ENCODE results near the gene ZNF512B. TPM values are rescaled to one million over a fixed set of nuclear protein-coding genes. Genes with fewer than 3 reads are reported as not detected.

ZNF512B gene
- total RNA-seq, 2 donors from 2014 or later = 23.7 to 26.8 TPM

DNA sequence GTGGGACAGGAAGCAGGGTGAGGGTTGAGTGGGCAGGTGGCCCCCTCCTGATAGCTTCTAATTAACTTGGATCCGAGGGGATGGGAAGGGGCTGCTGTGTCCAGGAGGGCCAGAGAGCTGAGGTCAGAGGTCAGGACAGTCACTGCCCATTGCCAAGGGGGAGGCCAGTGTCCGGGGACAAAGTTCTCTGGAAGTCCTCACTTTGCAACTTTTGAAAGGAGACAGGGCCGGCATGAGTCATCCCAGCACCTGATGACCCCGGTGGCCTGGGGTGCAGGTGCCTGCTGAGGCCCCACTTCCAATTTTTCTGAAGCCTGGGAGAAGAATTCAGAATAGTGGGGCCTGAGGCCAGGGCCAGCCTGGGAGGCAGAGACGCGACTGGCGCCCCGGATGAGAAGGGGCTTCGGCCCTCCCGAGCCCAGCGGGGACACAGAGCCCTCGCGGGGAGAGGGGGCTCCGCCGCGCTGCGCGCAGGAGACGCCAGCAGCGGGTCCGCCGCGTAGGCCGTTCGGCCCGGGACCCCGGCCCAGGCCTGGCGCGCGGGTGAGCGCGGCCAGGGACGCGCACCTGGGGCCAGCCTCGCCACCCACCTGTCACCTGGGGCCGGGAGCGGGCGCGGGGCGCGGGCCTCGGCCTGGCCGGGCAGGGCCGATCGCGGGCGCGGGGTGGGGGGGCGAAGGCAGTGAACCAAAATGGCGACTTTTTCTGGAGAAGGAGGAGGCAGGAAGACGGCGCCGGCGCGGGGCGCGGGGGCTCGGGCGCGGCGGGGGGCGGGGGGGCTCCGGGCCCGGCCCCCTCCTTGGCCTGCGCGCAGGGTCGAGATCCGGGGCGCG, 586 bp downstream of the ZNF512B start:
- H3K27ac Mint-ChIP-seq = peak overlapping the region; percentile 70
- peaks cover 29% of the 10 kb centered on the region for H3K36me3 ChIP-seq (ENCODE audit: control insufficient read depth, insufficient read depth, low read length)
- H3K4me1 ChIP-seq (ENCODE audit: control insufficient read depth, insufficient read depth, low read length) = peaks cover 4% of the 10 kb centered on the region
- peaks cover 28% of the 10 kb centered on the region for H3K36me3 Mint-ChIP-seq (ENCODE audit: low read depth)
- H3K4me1 Mint-ChIP-seq = peaks cover 3% of the 10 kb centered on the region
- TF ChIP-seq, protein P1, sequence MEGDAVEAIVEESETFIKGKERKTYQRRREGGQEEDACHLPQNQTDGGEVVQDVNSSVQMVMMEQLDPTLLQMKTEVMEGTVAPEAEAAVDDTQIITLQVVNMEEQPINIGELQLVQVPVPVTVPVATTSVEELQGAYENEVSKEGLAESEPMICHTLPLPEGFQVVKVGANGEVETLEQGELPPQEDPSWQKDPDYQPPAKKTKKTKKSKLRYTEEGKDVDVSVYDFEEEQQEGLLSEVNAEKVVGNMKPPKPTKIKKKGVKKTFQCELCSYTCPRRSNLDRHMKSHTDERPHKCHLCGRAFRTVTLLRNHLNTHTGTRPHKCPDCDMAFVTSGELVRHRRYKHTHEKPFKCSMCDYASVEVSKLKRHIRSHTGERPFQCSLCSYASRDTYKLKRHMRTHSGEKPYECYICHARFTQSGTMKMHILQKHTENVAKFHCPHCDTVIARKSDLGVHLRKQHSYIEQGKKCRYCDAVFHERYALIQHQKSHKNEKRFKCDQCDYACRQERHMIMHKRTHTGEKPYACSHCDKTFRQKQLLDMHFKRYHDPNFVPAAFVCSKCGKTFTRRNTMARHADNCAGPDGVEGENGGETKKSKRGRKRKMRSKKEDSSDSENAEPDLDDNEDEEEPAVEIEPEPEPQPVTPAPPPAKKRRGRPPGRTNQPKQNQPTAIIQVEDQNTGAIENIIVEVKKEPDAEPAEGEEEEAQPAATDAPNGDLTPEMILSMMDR (conservative IDR thresholded peaks at IDR 0.05) = no peak
- peak overlapping the region; percentile 70 for H3K4me3 Mint-ChIP-seq
- H3K9me3 ChIP-seq (ENCODE audit: control insufficient read depth, low read length) = peaks cover 29% of the 10 kb centered on the region
- no peak overlapping the region for H3K27ac ChIP-seq (ENCODE audit: low read depth, low read length)
- H3K27me3 ChIP-seq (ENCODE audit: control insufficient read depth, insufficient read depth, low read length, poor library complexity, severe bottlenecking) = peaks cover 10% of the 10 kb centered on the region
- DNase-seq = peak; percentile 73
- peak overlapping the region; percentile 57 for H3K9ac ChIP-seq (ENCODE audit: extremely low read depth, low read length, poor library complexity, severe bottlenecking)
- H3K9me3 Mint-ChIP-seq = peaks cover 18% of the 10 kb centered on the region
- H3K27me3 Mint-ChIP-seq (ENCODE audit: insufficient read depth) = peaks cover 21% of the 10 kb centered on the region
- peak overlapping the region; percentile 86 for H3K4me3 ChIP-seq (ENCODE audit: low read length)
- 5 to 15% methylated on average over 9 to 54 of the region's 70 CpGs for WGBS, 2 experiments (ENCODE audit: insufficient coverage in 1 of 2, insufficient read length in 1 of 2)

DNA sequence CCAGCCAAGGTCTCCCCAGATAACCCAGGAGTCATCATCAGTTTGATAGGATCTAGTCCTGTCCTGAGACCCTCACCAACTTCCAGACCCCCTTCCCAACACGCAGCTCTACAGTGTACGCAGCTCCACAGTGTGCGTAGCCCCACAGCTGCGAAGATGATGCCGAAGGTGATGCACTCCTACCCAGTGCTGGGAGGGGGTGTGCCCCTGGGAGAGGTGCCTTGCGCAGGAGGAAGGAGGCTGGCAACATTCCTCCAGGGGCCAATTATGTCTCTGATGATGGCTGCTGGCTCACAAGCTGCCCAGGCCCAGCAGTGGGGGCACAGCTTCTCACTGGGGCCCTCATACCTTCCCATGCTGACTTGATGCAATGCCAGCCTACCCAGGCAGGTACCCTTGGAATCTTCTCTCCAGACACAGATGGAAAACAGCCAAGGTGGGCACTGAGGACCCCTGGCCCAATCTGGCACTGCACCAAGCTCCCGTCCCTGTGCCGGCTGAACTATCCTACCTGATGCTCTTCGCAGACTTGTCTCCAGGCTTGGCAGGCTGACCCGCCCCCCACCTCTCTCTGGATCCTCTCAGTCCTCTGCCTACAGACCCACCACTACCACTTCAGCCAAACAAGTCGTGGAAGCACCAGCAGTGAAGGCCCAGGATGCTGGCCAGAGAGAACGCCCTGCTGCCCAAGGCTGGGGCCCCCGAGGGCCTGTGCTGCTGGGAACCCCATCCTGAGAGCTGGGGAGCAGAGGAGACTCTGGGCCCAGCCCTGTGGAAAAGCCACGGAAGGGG, 1.4 kb downstream of the ZNF512B start:
- peaks cover 20% of the 10 kb centered on the region for H3K9me3 Mint-ChIP-seq
- peaks cover 21% of the 10 kb centered on the region for H3K27me3 Mint-ChIP-seq (ENCODE audit: insufficient read depth)
- H3K27ac Mint-ChIP-seq = no peak overlapping the region
- WGBS, 2 experiments (ENCODE audit: insufficient coverage in 1 of 2, insufficient read length in 1 of 2) = 90 to 93% methylated on average over 9 to 14 of the region's 14 CpGs
- peaks cover 35% of the 10 kb centered on the region for H3K9me3 ChIP-seq (ENCODE audit: control insufficient read depth, low read length)
- DNase-seq = peak; percentile 47
- TF ChIP-seq, protein P1 (conservative IDR thresholded peaks at IDR 0.05) = no peak
- H3K27ac ChIP-seq (ENCODE audit: low read depth, low read length) = no peak overlapping the region
- H3K4me3 Mint-ChIP-seq = peak overlapping the region; percentile 70
- H3K4me3 ChIP-seq (ENCODE audit: low read length) = peak overlapping the region; percentile 86
- H3K36me3 Mint-ChIP-seq (ENCODE audit: low read depth) = peaks cover 35% of the 10 kb centered on the region
- H3K36me3 ChIP-seq (ENCODE audit: control insufficient read depth, insufficient read depth, low read length) = peaks cover 34% of the 10 kb centered on the region
- H3K4me1 Mint-ChIP-seq = peaks cover 3% of the 10 kb centered on the region
- H3K27me3 ChIP-seq (ENCODE audit: control insufficient read depth, insufficient read depth, low read length, poor library complexity, severe bottlenecking) = peaks cover 10% of the 10 kb centered on the region
- peak overlapping the region; percentile 57 for H3K9ac ChIP-seq (ENCODE audit: extremely low read depth, low read length, poor library complexity, severe bottlenecking)
- H3K4me1 ChIP-seq (ENCODE audit: control insufficient read depth, insufficient read depth, low read length) = peaks cover 4% of the 10 kb centered on the region

DNA sequence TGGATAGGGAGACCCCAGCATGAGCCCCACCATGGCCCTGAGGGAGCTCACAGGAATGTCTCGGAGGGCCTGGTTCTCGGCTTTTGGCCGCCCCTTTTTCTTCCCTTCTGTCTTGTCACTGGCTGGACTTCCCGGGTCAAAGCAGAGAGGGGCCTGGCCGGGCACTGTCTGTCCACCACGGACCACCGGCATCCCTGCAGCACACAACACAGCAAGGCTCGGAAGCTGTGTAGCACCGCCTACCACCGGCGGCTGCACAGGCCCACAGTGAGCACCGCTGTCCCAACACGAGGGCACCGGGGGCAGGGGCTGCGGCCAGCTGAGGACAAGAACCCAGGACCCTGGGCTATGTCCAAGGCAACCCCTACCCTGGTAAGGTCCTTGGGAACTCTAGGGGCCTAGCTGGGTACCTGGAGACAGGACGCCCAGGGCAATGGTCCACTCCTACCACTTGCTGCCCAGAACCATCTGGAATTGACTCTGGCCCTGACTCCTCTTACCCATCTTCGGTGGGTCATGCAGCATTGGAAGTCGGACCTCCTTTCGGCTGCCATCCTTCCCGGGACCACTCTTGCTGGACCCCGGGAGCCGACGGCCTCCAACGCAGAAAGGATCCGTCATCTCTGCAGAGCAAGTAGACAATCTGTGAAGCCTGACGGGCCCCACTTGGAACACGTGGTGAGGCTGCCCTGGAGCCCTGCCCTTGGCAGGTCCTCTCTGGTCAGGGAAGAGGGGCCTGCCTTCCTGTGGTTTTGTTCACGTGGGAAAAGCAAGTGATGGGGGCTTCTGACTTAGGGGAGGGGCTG, 2.2 kb downstream of the ZNF512B start:
- TF ChIP-seq, protein P1 (conservative IDR thresholded peaks at IDR 0.05) = no peak
- Mint-ChIP-seq H3K27me3 (ENCODE audit: insufficient read depth) (peaks cover 18% of the 10 kb centered on the region), H3K4me3 (peak overlapping the region; percentile 70), H3K27ac (no peak overlapping the region), H3K4me1 (peaks cover 3% of the 10 kb centered on the region), H3K36me3 (ENCODE audit: low read depth) (peaks cover 39% of the 10 kb centered on the region), H3K9me3 (peaks cover 20% of the 10 kb centered on the region)
- Histone ChIP-seq H3K27me3 (ENCODE audit: control insufficient read depth, insufficient read depth, low read length, poor library complexity, severe bottlenecking) (peaks cover 10% of the 10 kb centered on the region), H3K9ac (ENCODE audit: extremely low read depth, low read length, poor library complexity, severe bottlenecking) (no peak overlapping the region), H3K9me3 (ENCODE audit: control insufficient read depth, low read length) (peaks cover 35% of the 10 kb centered on the region), H3K4me1 (ENCODE audit: control insufficient read depth, insufficient read depth, low read length) (peaks cover 4% of the 10 kb centered on the region), H3K27ac (ENCODE audit: low read depth, low read length) (no peak overlapping the region), H3K36me3 (ENCODE audit: control insufficient read depth, insufficient read depth, low read length) (peaks cover 34% of the 10 kb centered on the region), H3K4me3 (ENCODE audit: low read length) (peak overlapping the region; percentile 86)
- 93 to 94% methylated on average over 20 to 28 of the region's 28 CpGs for WGBS, 2 experiments (ENCODE audit: insufficient coverage in 1 of 2, insufficient read length in 1 of 2)
- no peak for DNase-seq

Measured in endodermal cell (in vitro differentiated cells).